Measurements from ENCODE around the gene MRO.

DNA sequence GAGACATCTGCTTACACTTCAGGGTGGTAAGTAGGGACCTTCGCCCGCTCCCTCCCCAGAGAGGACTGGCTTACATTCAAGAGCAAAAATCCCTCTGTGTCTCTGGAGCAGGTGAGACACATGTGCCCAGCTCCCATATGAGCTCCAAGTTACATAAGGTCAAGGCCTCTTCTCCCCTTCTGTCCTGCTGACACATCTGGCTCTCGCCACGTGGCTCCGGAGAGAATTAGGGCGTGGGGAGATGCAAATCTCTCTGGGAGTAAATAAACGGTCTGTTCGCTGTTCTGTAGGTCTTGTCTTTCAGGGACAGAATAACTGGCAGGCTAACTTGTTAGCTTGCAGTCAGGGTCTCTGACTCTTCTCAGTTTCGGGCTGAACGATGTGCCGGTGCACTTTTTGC lies 16.2 kb downstream of the MRO start:
- TF ChIP-seq, protein P1, sequence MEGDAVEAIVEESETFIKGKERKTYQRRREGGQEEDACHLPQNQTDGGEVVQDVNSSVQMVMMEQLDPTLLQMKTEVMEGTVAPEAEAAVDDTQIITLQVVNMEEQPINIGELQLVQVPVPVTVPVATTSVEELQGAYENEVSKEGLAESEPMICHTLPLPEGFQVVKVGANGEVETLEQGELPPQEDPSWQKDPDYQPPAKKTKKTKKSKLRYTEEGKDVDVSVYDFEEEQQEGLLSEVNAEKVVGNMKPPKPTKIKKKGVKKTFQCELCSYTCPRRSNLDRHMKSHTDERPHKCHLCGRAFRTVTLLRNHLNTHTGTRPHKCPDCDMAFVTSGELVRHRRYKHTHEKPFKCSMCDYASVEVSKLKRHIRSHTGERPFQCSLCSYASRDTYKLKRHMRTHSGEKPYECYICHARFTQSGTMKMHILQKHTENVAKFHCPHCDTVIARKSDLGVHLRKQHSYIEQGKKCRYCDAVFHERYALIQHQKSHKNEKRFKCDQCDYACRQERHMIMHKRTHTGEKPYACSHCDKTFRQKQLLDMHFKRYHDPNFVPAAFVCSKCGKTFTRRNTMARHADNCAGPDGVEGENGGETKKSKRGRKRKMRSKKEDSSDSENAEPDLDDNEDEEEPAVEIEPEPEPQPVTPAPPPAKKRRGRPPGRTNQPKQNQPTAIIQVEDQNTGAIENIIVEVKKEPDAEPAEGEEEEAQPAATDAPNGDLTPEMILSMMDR (conservative IDR thresholded peaks at IDR 0.05) = no peak
- no peak for TF ChIP-seq ZFX (IDR thresholded peaks at IDR 0.05)
